Smooth muscle cell (in vitro differentiated cells): ENCODE data around the gene INTS6. TPM values are rescaled to one million over a fixed set of nuclear protein-coding genes. Genes with fewer than 3 reads are reported as not detected.

Source experiments
- DNase-seq: peaks from one replicate; lab custom pipeline; 2025; ENCODE audit not compliant: unreplicated experiment; lab: John Stamatoyannopoulos, UW
- H2AFZ ChIP-seq: fragments of 200-600 bp; sonication (generic); 2 replicates; pipeline ENCODE4 v1.6.0; 2016; ENCODE audit warnings: antibody characterized with exemption, low read depth, mild to moderate bottlenecking
- H3F3A ChIP-seq: fragments of 200-600 bp; sonication (generic); 2 replicates; pipeline ENCODE4 v1.6.0; 2017; ENCODE audit warnings: antibody characterized with exemption, low read depth
- H3K27ac ChIP-seq: fragments of 200-600 bp; sonication (generic); 2 replicates; pipeline ENCODE4 v1.5.1; 2016; ENCODE audit warnings: low read depth, mild to moderate bottlenecking
- H3K27me3 ChIP-seq: fragments of 200-600 bp; sonication (generic); 2 replicates; pipeline ENCODE4 v1.6.1; 2016; ENCODE audit warnings: low read depth, mild to moderate bottlenecking
- H3K36me3 ChIP-seq: fragments of 200-600 bp; sonication (generic); 2 replicates; pipeline ENCODE4 v1.5.1; 2016; ENCODE audit warnings: low read depth
- H3K4me1 ChIP-seq: fragments of 200-600 bp; sonication (generic); 2 replicates; pipeline ENCODE4 v1.5.1; 2016; ENCODE audit warnings: low read depth
- H3K4me2 ChIP-seq: fragments of 200-600 bp; sonication (generic); 2 replicates; pipeline ENCODE4 v1.6.0; 2016; ENCODE audit warnings: mild to moderate bottlenecking
- H3K4me3 ChIP-seq: fragments of 200-600 bp; sonication (generic); 2 replicates; pipeline ENCODE4 v1.5.1; 2016; ENCODE audit warnings: mild to moderate bottlenecking
- H3K79me2 ChIP-seq: fragments of 200-600 bp; sonication (generic); 2 replicates; pipeline ENCODE4 v1.6.0; 2016; ENCODE audit warnings: low read depth, mild to moderate bottlenecking
- H3K9ac ChIP-seq: fragments of 200-600 bp; sonication (generic); 2 replicates; pipeline ENCODE4 v1.6.0; 2016; ENCODE audit warnings: low read depth
- H3K9me3 ChIP-seq: fragments of 200-600 bp; sonication (generic); replicated peaks from 2 replicates; pipeline ENCODE4 v1.5.1; 2016; ENCODE audit warnings: low read depth
- H4K20me1 ChIP-seq: fragments of 200-600 bp; sonication (generic); 2 replicates; pipeline ENCODE4 v1.6.0; 2016; ENCODE audit warnings: low read depth
- WGBS: methylation state at CpG from one replicate; pipeline ENCODE4 v1.1.7; 2016; ENCODE audit warnings: low lambda C conversion rate; 5-methylcytosine and 5-hydroxymethylcytosine counted together
- polyA plus RNA-seq: library from polyadenylated mRNA; unstranded; fragments of >200 nt; fragmentation: Nextera tagmentation; extraction: Ambion mirVana; gene quantifications from 2 replicates; pipeline ENCODE4 v1.2.1, GENCODE V29; 2016
- total RNA-seq: library from RNA; depleted of rRNA; stranded (reverse); fragments of >200 nt; gene quantifications from 2 replicates; pipeline ENCODE4 v1.2.3, GENCODE V29; 2014
- TF ChIP-seq, protein P1 (sequence below): fragments of 200-600 bp; sonication (generic); IDR thresholded peaks from 2 replicates; pipeline ENCODE4 v1.5.1; 2017; ENCODE audit warnings: borderline replicate concordance, mild to moderate bottlenecking, antibody characterized with exemption; ENCODE audit not compliant: insufficient read depth, poor library complexity, severe bottlenecking

Gene INTS6
- total and polyA plus RNA-seq, 2 experiments from 2014 or later, result 22.5 to 51.6 TPM

DNA sequence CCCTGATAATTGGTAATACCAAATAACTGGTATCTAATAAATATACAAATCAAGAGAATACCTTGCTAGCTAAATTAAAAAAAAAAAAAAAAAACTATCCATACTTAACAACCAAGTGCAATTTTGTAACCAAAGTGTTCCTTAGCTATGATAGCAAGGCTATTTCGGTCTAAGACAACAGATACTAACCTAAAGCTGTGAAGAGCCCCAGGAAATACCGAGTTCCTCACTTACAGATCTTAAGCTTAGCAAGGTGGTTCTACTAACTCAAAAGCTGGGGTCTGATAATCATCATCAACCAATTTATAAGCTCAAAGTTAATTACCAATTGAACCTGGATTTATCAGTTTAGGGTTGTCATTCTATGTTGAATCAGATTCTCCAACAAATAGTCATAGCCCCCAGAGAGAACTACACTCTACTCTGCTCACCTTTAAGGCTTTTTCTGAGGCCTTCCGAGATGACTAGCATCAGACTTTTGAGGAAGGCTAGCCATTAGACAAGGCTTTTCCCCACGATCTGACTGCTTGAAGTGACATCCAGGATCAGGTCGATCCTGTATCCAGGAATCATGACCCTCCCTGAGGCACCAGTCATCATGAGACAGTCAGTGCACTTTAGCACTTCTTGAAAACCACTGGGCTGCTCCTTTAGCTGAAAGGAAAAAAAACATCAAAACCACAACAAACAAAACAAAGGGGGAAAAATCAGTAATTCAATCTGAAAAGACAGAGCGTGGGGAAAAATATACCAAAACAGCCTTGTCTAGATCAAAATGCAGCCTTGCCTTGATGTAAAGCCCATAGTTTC lies 31.9 kb downstream of the INTS6 start:
- peaks cover 92% of the 10 kb centered on the region for H4K20me1 ChIP-seq
- H3K36me3 ChIP-seq, result peaks cover 17% of the 10 kb centered on the region
- no peak overlapping the region for H2AFZ ChIP-seq
- TF ChIP-seq, protein P1, sequence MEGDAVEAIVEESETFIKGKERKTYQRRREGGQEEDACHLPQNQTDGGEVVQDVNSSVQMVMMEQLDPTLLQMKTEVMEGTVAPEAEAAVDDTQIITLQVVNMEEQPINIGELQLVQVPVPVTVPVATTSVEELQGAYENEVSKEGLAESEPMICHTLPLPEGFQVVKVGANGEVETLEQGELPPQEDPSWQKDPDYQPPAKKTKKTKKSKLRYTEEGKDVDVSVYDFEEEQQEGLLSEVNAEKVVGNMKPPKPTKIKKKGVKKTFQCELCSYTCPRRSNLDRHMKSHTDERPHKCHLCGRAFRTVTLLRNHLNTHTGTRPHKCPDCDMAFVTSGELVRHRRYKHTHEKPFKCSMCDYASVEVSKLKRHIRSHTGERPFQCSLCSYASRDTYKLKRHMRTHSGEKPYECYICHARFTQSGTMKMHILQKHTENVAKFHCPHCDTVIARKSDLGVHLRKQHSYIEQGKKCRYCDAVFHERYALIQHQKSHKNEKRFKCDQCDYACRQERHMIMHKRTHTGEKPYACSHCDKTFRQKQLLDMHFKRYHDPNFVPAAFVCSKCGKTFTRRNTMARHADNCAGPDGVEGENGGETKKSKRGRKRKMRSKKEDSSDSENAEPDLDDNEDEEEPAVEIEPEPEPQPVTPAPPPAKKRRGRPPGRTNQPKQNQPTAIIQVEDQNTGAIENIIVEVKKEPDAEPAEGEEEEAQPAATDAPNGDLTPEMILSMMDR, result no peak
- H3K27me3 ChIP-seq, result no peaks in the 10 kb centered on the region
- no peak overlapping the region for H3K9ac ChIP-seq
- H3K79me2 ChIP-seq, result peaks cover 99% of the 10 kb centered on the region
- H3K9me3 ChIP-seq, result no peaks in the 10 kb centered on the region
- no peak overlapping the region for H3K27ac ChIP-seq
- H3F3A ChIP-seq, result no peaks in the 10 kb centered on the region
- no peak overlapping the region for H3K4me2 ChIP-seq
- H3K4me1 ChIP-seq, result peaks cover 8% of the 10 kb centered on the region
- WGBS, result 78% methylated on average over 6 of the region's 6 CpGs
- no peak for DNase-seq
- no peak overlapping the region for H3K4me3 ChIP-seq

DNA sequence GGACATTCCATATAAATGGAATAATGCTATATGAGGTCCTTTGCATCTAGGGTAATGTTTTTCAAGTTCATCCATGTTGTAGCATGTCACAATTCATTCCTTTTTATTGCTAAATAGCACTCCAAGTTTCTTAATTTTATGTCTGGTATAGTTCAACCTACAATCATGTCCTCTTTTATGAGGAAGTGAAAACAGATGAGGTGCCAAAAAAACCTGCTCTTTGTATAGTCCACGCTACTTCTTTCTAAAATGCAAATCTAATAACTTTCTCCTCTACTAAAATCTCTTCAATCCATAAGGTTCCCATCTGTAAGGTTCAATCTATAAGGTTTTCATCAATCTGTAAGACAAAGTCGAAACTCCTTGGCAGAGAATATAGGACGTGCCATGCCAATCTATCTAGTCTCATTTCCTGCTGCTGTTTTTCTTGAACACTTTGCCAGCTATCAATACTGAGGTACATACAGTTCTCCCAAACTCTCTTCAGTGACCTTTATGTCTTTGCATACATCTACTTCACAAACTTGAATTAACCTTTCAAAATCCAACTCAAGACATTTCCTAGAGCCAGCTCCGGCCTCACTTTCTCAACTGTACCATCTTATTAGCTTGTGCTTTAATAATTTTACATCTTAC lies 33.7 kb downstream of the INTS6 start:
- H3K4me3 ChIP-seq, result no peak overlapping the region
- TF ChIP-seq, protein P1, result no peak
- no peaks in the 10 kb centered on the region for H3K27me3 ChIP-seq
- H3K4me2 ChIP-seq, result no peak overlapping the region
- peaks cover 18% of the 10 kb centered on the region for H3K36me3 ChIP-seq
- no peaks in the 10 kb centered on the region for H3K9me3 ChIP-seq
- no peak overlapping the region for H3K27ac ChIP-seq
- WGBS, result 95% methylated on average over 4 of the region's 4 CpGs
- peaks cover 92% of the 10 kb centered on the region for H4K20me1 ChIP-seq
- H3K79me2 ChIP-seq, result peaks cover 100% of the 10 kb centered on the region
- H3K9ac ChIP-seq, result no peak overlapping the region
- DNase-seq, result no peak
- H2AFZ ChIP-seq, result no peak overlapping the region
- no peaks in the 10 kb centered on the region for H3K4me1 ChIP-seq
- H3F3A ChIP-seq, result no peaks in the 10 kb centered on the region

DNA sequence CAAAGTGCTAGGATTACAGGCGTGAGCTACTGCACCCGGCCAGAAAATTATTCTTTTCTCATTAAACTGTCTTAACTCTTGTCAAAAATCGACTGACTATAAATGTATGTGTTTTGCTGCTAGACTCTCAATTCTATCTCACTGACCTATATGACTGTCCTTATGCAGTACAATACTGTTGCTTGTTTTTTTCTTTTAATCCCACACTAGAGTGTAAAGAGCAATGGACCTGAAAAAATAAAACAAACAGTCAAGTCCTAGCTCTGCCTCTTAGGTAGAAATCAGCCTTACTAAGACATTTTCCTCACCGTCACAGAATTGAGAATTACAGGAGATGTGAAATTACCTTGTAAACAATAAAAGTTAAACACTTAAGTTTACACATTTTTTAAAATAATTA lies 35.1 kb downstream of the INTS6 start:
- H4K20me1 ChIP-seq, result peaks cover 92% of the 10 kb centered on the region
- TF ChIP-seq, protein P1, result no peak
- H3K36me3 ChIP-seq, result peaks cover 18% of the 10 kb centered on the region
- H2AFZ ChIP-seq, result no peak overlapping the region
- no peaks in the 10 kb centered on the region for H3K4me1 ChIP-seq
- no peak overlapping the region for H3K4me3 ChIP-seq
- H3K9me3 ChIP-seq, result no peaks in the 10 kb centered on the region
- no peak for DNase-seq
- no peak overlapping the region for H3K4me2 ChIP-seq
- 87% methylated on average over 4 of the region's 4 CpGs for WGBS
- H3K9ac ChIP-seq, result no peak overlapping the region
- peaks cover 100% of the 10 kb centered on the region for H3K79me2 ChIP-seq
- H3K27me3 ChIP-seq, result no peaks in the 10 kb centered on the region
- H3K27ac ChIP-seq, result no peak overlapping the region
- no peaks in the 10 kb centered on the region for H3F3A ChIP-seq
